Measurements from ENCODE around the gene ULK2. TPM values are rescaled to one million over a fixed set of nuclear protein-coding genes. Genes with fewer than 3 reads are reported as not detected.

ULK2 gene
- total and polyA plus RNA-seq, 2 of the 13 experiments (the other 11 are each of a cell fraction or from before 2014, with no cell fraction given), result 0.01 TPM; not detected in 1

DNA sequence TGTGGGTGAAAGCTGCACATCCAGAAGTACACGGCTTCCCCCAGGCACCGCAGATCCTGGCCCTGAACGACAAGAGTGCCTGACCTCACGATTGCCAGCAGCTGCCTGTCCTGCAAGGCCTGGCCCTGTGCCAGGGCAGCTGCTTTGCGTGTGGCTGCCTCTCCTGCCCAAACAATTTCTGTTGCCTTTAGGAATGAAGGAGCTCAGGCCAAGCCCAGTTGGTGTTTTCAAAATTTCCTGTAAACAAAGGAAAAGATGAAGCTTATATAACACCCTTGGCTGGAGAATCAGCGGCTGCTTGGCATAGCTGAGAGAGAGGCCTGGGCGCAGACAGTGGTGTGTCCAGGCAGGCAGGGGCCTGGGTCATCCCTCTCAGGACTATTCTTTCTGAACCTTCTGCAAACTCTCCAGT, 139.6 kb downstream of the ULK2 start (continued):
- no peak for TF ChIP-seq SATB2 (CRISPR knock-in tag; IDR thresholded peaks at IDR 0.05)
- no peak for TF ChIP-seq ZNF484 (CRISPR knock-in tag; IDR thresholded peaks at IDR 0.05; ENCODE audit: borderline replicate concordance, low read depth)
- 0 out of 2 replicates have a peak, but pooled peaks have one; percentile 52 for TF ChIP-seq GZF1 (CRISPR knock-in tag; IDR thresholded peaks at IDR 0.05)
- TF ChIP-seq GABPB1 (CRISPR knock-in tag; IDR thresholded peaks at IDR 0.05), result peak; percentile 11; the same call in 1 of the 2 replicates
- no peak for TF ChIP-seq HOXA7 (CRISPR knock-in tag; IDR thresholded peaks at IDR 0.05)
- TF ChIP-seq ZBTB20 (CRISPR knock-in tag; IDR thresholded peaks at IDR 0.05; ENCODE audit: borderline replicate concordance, low read depth), result no peak
- no peak for TF ChIP-seq GTF3A (CRISPR knock-in tag; conservative IDR thresholded peaks at IDR 0.05)
- TF ChIP-seq NRL (CRISPR knock-in tag; IDR thresholded peaks at IDR 0.05; ENCODE audit: borderline replicate concordance), result 0 out of 2 replicates have a peak, but pooled peaks have one; percentile 4
- TF ChIP-seq FOXK1 (CRISPR knock-in tag; IDR thresholded peaks at IDR 0.05; ENCODE audit: borderline replicate concordance, low read depth), result peak; percentile 26; the same call in 1 of the 2 replicates
- TF ChIP-seq, protein P1, sequence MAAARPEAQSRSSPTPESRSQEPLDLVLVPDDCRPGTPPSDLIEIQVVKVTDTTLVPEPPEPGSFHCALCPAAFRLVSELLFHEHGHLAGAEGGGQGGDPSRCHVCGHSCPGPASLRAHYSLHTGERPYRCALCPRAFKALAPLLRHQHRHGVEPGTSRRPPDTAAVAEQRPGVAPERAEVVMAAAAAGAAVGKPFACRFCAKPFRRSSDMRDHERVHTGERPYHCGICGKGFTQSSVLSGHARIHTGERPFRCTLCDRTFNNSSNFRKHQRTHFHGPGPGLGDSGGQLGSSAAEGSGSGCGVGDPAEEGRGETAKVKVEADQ (CRISPR knock-in tag; IDR thresholded peaks at IDR 0.05; ENCODE audit: borderline replicate concordance), result no peak
- TF ChIP-seq CENPT (CRISPR knock-in tag; IDR thresholded peaks at IDR 0.05; ENCODE audit: low read depth), result no peak

DNA sequence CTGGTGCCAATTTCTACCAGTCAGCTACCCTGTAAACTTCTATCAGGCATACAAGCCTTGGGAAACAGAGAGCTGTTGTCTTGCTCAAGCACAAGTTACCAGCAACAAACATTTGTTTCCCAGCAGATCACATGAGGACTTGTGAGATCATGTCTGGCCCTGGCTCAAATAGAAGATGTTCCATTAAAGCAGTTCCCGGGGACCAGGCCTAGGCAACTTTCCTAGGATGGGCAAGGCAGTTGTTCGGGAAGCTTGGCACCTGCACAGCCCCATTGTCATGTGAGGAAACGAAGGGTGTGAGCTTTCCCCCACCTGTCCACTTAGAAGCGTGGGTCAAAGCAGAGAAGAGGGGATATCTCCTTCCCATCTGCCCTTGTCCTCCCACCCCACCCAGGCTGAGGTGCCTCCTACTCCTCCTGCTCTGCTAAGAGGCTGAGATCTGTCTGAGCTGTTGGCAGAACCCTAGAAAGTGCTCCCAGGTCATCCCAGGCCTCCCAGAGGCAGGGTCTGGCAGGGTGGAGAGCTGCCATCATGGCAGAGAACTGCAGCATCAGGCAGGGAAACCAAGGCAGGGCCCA, 140.1 kb downstream of the ULK2 start:
- no peak for DNase-seq (ENCODE audit: low spot score)
- Histone ChIP-seq H3K27me3 (ENCODE audit: control insufficient read depth in 1 of 2, insufficient read depth in 2 of 2, low read length in 2 of 2) (no peaks in the 10 kb centered on the region), H3K4me3 (replicated peaks in 1 of 3; ENCODE audit: insufficient read depth in 1 of 3, low read depth in 2 of 3, low read length in 3 of 3) (peak overlapping the region in 1 of 3 experiments; percentile 41; a peak in 1 of 6 replicates), H3K27ac (ENCODE audit: extremely low read length, insufficient read depth, low read length) (peak overlapping the region; percentile 46), H4K20me1 (ENCODE audit: insufficient read depth, low read length) (no peaks in the 10 kb centered on the region), H3K4me1 (ENCODE audit: insufficient read depth, low read length) (peaks cover 50% of the 10 kb centered on the region), H3K36me3 (replicated peaks in 1 of 2; ENCODE audit: control insufficient read depth in 1 of 2, insufficient read depth in 2 of 2, low read length in 2 of 2) (no peaks in the 10 kb centered on the region), H3K4me2 (ENCODE audit: low read depth, low read length) (peak overlapping the region; percentile 73), H3K79me2 (ENCODE audit: insufficient read depth, low read length) (no peaks in the 10 kb centered on the region), H2AFZ (ENCODE audit: low read length) (no peak overlapping the region), H3K9ac (ENCODE audit: insufficient read depth, low read depth, low read length) (0 out of 2 replicates have a peak overlapping the region, but pooled peaks have one; percentile 25), H3K9me3 (ENCODE audit: low read length) (no peaks in the 10 kb centered on the region)
- ChIA-PET POLR2A (interaction anchor here (0.6 to 2.8 kb wide), 15 partner anchors 8 to 201 kb away, joined by 3 to 13 read pairs (median 4); partner anchors contain the start of genes ALDH3A2 and SLC47A1), CTCF (ENCODE audit: low intra/inter-chr PET ratio, low total read pairs) (no interaction called here)
- no peak for FAIRE-seq
- 31% methylated on average over 4 of the region's 4 CpGs for WGBS (ENCODE audit: low lambda C conversion rate)
- no TSS peak for BruUV-seq (replicated peaks)
- intact Hi-C loops (cut with micrococcal nuclease; ENCODE audit: unreplicated experiment), result loop anchor here (10.0 kb wide), 1 partner anchor 83 kb away; the partner anchor contains the start of gene ALDH3A2
- ATAC-seq, result peak; percentile 42
- in situ Hi-C loops (cut with HindIII; ENCODE audit: extremely low pct_ligation_motif_present, low pct_unique_long_range_greater_than_20kb), result no loop called here
- TF ChIP-seq, protein P2, sequence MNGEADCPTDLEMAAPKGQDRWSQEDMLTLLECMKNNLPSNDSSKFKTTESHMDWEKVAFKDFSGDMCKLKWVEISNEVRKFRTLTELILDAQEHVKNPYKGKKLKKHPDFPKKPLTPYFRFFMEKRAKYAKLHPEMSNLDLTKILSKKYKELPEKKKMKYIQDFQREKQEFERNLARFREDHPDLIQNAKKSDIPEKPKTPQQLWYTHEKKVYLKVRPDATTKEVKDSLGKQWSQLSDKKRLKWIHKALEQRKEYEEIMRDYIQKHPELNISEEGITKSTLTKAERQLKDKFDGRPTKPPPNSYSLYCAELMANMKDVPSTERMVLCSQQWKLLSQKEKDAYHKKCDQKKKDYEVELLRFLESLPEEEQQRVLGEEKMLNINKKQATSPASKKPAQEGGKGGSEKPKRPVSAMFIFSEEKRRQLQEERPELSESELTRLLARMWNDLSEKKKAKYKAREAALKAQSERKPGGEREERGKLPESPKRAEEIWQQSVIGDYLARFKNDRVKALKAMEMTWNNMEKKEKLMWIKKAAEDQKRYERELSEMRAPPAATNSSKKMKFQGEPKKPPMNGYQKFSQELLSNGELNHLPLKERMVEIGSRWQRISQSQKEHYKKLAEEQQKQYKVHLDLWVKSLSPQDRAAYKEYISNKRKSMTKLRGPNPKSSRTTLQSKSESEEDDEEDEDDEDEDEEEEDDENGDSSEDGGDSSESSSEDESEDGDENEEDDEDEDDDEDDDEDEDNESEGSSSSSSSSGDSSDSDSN (CRISPR knock-in tag; IDR thresholded peaks at IDR 0.05), result no peak
- no peak for TF ChIP-seq FOXM1 (CRISPR knock-in tag; IDR thresholded peaks at IDR 0.05)

Data from HepG2 (cell line).